SK-N-MC (cell line): ENCODE measurements around the gene CAMTA2.
A peak's percentile ranks its signal among the peaks of the same experiment; 100 is the strongest.
"Not testable (repeated sequence)": the region's sequence is repeated elsewhere in the genome, so short reads cannot be mapped to it uniquely, and the experiment has no call there.

ENCODE experiments used
- DNase-seq: peaks from one replicate; pipeline ENCODE4 v3.0.0-alpha.2; 2011; ENCODE audit warnings: low read depth, low spot score
- H3K27ac ChIP-seq: fragments of 200-600 bp; sonication (generic); 2 replicates; pipeline ENCODE4 v1.5.1; 2016; ENCODE audit warnings: mixed run types
- H3K36me3 ChIP-seq: fragments of 200-600 bp; sonication (generic); 2 replicates; pipeline ENCODE4 v1.6.1; 2017; ENCODE audit warnings: antibody characterized with exemption, low read length, mixed read lengths; ENCODE audit not compliant: insufficient read depth
- H3K4me3 ChIP-seq: fragments of 200-600 bp; sonication (generic); 2 replicates; pipeline ENCODE4 v1.5.1; 2016
- H3K9ac ChIP-seq: fragments of 200-600 bp; sonication (generic); 2 replicates; pipeline ENCODE4 v1.8.0; 2017; ENCODE audit warnings: mixed run types, mixed read lengths; ENCODE audit not compliant: insufficient read length
- H3K9me3 ChIP-seq: fragments of 200-600 bp; sonication (generic); 2 replicates; pipeline ENCODE4 v1.6.1; 2017; ENCODE audit warnings: low read depth, mild to moderate bottlenecking, antibody characterized with exemption, low read length, moderate library complexity, mixed read lengths
- EZH2 ChIP-seq: fragments of 200-600 bp; sonication (generic); IDR thresholded peaks from one replicate; pipeline ENCODE4 v1.6.1; 2017; ENCODE audit warnings: antibody characterized with exemption
- FOXP2 ChIP-seq: optimal IDR thresholded peaks from 2 replicates; pipeline ENCODE3; 2011; ENCODE audit warnings: mild to moderate bottlenecking, moderate library complexity; ENCODE audit not compliant: insufficient read depth; ENCODE audit errors: extremely low read length, control extremely low read depth
- POLR2AphosphoS5 ChIP-seq: IDR thresholded peaks from 2 replicates; pipeline ENCODE4 v1.6.1; 2012; ENCODE audit warnings: mild to moderate bottlenecking, low read depth, low read length, borderline replicate concordance

Gene CAMTA2

DNA sequence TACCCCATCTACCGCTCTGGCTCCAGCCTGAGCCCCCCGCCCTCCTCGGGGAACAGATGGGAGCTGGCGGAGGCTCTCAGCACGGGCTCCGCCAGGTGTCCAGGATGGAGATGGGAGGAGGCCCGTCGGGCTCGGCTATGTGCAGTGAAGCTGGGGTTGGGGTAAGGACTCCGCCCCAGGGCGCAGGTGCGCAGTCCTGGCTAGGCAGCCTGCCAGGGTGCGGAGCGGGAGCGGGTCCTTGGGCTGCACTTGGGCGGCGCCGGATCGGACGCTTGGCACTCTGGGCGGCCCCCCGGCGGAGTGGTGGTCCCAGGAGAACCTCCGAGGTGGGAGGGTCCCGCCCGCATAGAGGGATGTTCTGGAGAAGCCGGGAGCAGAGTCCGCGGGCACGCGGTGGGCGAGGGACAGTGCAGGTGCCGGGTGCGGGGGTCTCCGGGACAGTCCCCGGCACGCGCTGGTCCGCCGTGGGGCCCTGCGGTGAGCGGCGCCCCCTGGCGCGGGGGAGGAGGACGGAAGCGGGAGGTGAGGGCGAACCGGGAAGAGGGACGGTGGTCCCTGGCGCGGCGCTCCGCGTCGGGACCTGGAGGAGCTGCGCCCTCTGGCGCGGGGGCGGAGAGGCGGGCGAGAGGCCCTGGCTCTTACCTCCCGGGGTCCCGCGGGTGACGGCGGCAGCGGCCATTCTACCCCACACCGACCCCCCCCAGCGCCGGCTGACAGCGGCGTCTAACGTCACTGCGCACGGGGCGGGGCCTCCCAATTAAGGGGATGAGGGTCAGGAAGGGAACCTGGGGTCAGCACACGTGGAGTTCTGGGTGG is at the start of gene CAMTA2:
TSS of gene CAMTA2 (minus strand) at position 725 of the 816 bp plus-strand sequence. CDS start 1,453 bp downstream, outside the sequence.
- no peak for DNase-seq
- Histone ChIP-seq H3K4me3 (peak within 1 kb of the TSS; percentile 79), H3K9me3 (no peaks in the 10 kb centered on the region), H3K27ac (no peak within 1 kb of the TSS), H3K9ac (peak within 1 kb of the TSS; percentile 80), H3K36me3 (no peaks in the 10 kb centered on the region; the same call in 1 of the 2 replicates)
- TF ChIP-seq POLR2AphosphoS5 (no peak; the same call in 1 of the 2 replicates), EZH2 (no peak), FOXP2 (no peak)

- no peak for TF ChIP-seq EZH2
- no peak for TF ChIP-seq POLR2AphosphoS5
- Histone ChIP-seq H3K27ac (no peak within 1 kb of the TSS), H3K4me3 (no peak within 1 kb of the TSS), H3K9ac (no peak within 1 kb of the TSS), H3K9me3 (no peaks in the 10 kb centered on the region), H3K36me3 (no peaks in the 10 kb centered on the region)
- no peak for DNase-seq
Measured at GRCh38 chr17:5035315-5035714, 47.8 kb upstream of the CAMTA2 start, which contains the start of gene SLC52A1. Gene SLC52A1, minus strand, starts transcription at chr17:5035426. Its CDS starts 820 bp downstream, at chr17:5034606.

DNA sequence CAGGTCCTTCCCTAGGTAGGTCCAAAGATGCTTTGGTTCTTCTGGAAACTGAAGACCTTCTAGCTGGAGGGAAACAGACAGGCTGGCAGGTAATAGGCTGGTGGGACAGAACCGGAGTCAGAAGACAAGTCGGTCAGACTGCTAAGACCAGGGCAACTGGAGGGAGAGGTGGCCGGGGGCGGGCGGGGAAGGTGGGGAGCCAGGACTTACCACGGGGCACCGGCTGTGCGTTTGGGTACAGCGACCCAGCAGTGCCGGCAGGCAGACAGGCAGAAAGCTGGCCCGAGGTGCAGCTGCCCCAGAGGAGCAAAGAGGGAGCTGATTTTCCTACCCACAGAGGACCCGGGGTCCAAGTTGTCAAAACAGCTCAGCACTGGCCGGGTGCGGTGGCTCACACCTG is 47.2 kb upstream of the CAMTA2 start:
- no peak overlapping the region for H3K27ac ChIP-seq
- no peak for DNase-seq
- no peak overlapping the region for H3K9ac ChIP-seq
- TF ChIP-seq EZH2 (no peak), FOXP2 (no peak), POLR2AphosphoS5 (no peak)
- no peaks in the 10 kb centered on the region for H3K9me3 ChIP-seq
- no peak overlapping the region for H3K4me3 ChIP-seq
- H3K36me3 ChIP-seq, result no peaks in the 10 kb centered on the region

- H3K9me3 ChIP-seq, result no peaks in the 10 kb centered on the region
- H3K36me3 ChIP-seq, result no peaks in the 10 kb centered on the region
- H3K27ac ChIP-seq, result no peak overlapping the region
- H3K4me3 ChIP-seq, result no peak overlapping the region
- H3K9ac ChIP-seq, result no peak overlapping the region
- DNase-seq, result no peak
- TF ChIP-seq EZH2, result no peak
- TF ChIP-seq POLR2AphosphoS5, result no peak
Measured at GRCh38 chr17:5034063-5034462, 46.6 kb upstream of the CAMTA2 start.

GRCh38 chr17:5033352-5034015 is 46.0 kb upstream of the CAMTA2 start:
- no peaks in the 10 kb centered on the region for H3K9me3 ChIP-seq
- no peak for DNase-seq
- no peak for TF ChIP-seq FOXP2
- no peak for TF ChIP-seq POLR2AphosphoS5
- no peak for TF ChIP-seq EZH2

DNA sequence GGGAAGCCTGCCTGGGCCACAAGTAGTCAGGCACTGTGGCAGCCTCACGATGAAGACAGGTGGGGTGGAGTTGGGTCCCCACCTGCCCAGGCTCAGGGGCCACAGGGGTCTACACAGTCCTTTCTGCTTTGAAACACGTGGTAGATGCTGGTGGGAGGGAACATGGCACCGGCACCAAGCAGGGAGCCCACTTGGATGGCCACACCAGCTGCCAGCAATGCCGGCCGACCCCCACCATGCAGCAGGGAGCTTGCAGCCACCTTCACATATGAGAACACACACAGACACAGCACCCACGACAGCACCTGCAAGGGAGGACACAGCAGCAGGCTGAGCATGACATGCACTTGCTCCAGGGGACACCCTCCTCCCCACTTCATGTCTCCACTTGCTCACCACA is 45.4 kb upstream of the CAMTA2 start:
- TF ChIP-seq EZH2 (no peak), FOXP2 (no peak), POLR2AphosphoS5 (no peak)
- Histone ChIP-seq H3K27ac (no peak overlapping the region), H3K36me3 (no peaks in the 10 kb centered on the region), H3K9ac (no peak overlapping the region), H3K4me3 (no peak overlapping the region), H3K9me3 (no peaks in the 10 kb centered on the region)
- DNase-seq, result no peak

More at GRCh38 chr17:5033352-5034015, 46.0 kb upstream of the CAMTA2 start:
- no peaks in the 10 kb centered on the region for H3K36me3 ChIP-seq
- no peak overlapping the region for H3K27ac ChIP-seq
- H3K4me3 ChIP-seq, result no peak overlapping the region
- H3K9ac ChIP-seq, result no peak overlapping the region

DNA sequence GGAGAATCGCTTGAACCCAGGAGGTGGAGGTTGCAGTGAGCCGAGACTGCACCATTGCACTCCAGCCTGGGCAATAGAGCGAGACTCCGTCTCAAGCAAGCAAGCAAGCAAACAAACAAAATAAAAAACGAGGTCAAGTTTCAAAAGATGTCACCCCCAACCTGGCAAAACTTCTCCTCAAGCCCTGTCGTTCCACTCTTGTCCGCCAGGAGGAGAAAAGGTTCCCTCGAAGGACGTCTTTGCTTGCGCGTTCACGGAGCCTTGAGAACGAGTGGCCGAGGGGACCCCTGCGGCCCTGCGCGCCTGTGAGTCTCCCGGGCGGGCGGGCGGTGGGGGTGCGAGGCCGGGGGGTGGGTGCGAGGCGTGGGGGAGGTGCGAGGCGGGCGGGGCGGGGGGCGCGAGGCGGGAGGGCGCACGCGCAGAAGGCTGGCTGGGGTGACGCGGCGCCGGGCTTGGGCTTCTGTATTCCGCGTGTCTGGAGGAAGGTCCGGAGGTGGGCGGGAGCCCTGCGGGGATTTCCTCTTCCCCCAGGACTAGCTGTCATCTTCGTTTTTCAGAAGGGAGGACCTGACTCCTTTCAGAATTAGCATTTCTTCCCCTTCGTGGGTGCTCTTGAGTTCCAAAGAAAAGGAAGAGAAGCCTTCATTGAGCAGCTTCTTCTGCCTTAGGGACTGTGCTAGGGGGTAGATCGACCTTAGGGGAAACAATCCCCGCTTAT is 44.0 kb upstream of the CAMTA2 start:
- TF ChIP-seq POLR2AphosphoS5 (no peak), EZH2 (no peak), FOXP2 (no peak)
- Histone ChIP-seq H3K4me3 (peak overlapping the region; percentile 79), H3K36me3 (no peaks in the 10 kb centered on the region), H3K27ac (peak overlapping the region; percentile 61), H3K9ac (peak overlapping the region; percentile 68), H3K9me3 (no peaks in the 10 kb centered on the region)
- no peak for DNase-seq

GRCh38 chr17:5030168-5030567 is 42.7 kb upstream of the CAMTA2 start:
- H3K9ac ChIP-seq, H3K36me3 ChIP-seq, H3K27ac ChIP-seq, H3K4me3 ChIP-seq, H3K9me3 ChIP-seq, DNase-seq: not testable (repeated sequence)
